ENCODE results near the gene CRADD. TPM values are rescaled to one million over a fixed set of nuclear protein-coding genes. Genes with fewer than 3 reads are reported as not detected.

The CRADD gene
- total and polyA plus RNA-seq, 8 donors, result 8.4 to 21.4 (median 10.3) TPM

DNA sequence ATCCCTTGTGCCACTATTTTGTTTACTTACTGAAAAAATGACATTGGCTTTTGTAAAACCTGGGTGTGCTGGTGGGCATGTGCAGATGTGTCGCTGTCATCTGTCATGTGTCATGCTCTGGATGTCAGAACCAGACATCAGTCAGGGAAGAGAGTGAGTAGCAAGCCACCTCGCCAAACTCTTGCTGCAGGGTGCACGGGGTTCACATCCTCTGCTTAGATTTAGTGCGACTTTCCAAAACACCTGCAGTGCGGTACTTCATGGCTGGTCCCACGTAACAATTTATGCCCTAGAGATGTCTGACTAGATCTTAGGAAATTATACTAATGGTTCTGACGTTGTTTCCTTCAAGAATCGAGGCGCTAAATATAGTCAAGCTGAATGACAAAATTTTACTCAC is 106.7 kb downstream of the CRADD start:
- Histone ChIP-seq H3K27ac (peak overlapping the region; percentile 57 to 68), H3K9me3 (no peaks in the 10 kb centered on the region), H3K4me1 (peaks cover 15 to 43% of the 10 kb centered on the region in 2 donors), H3K27me3 (no peaks in the 10 kb centered on the region), H3K36me3 (no peaks in the 10 kb centered on the region), H3K4me3 (no peak overlapping the region)
- intact Hi-C loops (cut with DNase I), result no loop called here
- TF ChIP-seq, protein P1, sequence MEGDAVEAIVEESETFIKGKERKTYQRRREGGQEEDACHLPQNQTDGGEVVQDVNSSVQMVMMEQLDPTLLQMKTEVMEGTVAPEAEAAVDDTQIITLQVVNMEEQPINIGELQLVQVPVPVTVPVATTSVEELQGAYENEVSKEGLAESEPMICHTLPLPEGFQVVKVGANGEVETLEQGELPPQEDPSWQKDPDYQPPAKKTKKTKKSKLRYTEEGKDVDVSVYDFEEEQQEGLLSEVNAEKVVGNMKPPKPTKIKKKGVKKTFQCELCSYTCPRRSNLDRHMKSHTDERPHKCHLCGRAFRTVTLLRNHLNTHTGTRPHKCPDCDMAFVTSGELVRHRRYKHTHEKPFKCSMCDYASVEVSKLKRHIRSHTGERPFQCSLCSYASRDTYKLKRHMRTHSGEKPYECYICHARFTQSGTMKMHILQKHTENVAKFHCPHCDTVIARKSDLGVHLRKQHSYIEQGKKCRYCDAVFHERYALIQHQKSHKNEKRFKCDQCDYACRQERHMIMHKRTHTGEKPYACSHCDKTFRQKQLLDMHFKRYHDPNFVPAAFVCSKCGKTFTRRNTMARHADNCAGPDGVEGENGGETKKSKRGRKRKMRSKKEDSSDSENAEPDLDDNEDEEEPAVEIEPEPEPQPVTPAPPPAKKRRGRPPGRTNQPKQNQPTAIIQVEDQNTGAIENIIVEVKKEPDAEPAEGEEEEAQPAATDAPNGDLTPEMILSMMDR (IDR thresholded peaks at IDR 0.05), result no peak
- DNase-seq, result no peak
- ATAC-seq, result no peak

DNA sequence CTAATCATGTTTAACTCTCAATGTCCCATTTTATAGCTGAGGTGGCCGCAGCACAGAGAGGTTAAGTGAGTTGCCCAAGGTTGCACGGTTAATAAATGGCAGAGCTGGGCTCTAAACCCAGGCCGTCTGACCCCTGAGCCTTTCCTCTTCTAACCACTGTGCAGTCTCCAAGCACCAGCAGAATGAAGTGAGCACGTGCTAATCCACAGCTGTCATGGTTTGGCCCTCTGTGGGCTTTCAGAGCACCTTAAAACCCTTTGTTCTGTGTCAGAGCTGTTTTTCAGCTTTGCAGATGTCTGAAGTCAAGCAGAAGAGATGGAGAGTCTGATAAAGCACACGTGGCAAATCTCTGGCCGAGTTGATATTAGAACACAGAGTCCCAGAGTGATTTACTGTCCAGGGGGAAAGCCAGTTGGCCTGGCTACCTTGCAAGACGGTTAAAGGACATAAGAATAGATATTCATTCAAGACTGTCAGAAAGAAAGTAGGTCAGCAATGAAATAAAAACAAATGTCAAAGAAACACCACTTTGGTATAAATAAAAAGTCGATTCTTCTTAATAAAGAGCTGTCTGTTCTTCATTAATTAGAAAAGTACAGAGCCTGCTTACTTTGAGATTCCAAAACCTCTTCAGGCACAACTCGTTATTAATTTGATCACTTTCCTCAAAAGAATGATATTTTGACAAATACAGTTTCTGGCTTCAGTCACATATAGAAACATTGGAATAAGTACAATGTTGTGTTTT is 107.3 kb downstream of the CRADD start:
- H3K27ac ChIP-seq, result peak overlapping the region; percentile 57 to 68
- H3K9me3 ChIP-seq, result no peaks in the 10 kb centered on the region
- ATAC-seq (peak; percentile 49), DNase-seq (no peak)
- TF ChIP-seq, protein P1 (IDR thresholded peaks at IDR 0.05), result no peak
- intact Hi-C loops (cut with DNase I), result no loop called here
- H3K27me3 ChIP-seq, result no peaks in the 10 kb centered on the region
- peaks cover 15 to 36% of the 10 kb centered on the region in 2 donors for H3K4me1 ChIP-seq
- no peaks in the 10 kb centered on the region for H3K36me3 ChIP-seq
- H3K4me3 ChIP-seq, result no peak overlapping the region

- H3K27me3 ChIP-seq, result no peaks in the 10 kb centered on the region
- TF ChIP-seq, protein P1 (IDR thresholded peaks at IDR 0.05), result no peak
- no peak overlapping the region for H3K4me3 ChIP-seq
- ATAC-seq (peak; percentile 98), DNase-seq (peak in 1 of 4 donors; percentile 48)
- intact Hi-C loops (cut with DNase I), result no loop called here
- peaks cover 15 to 32% of the 10 kb centered on the region in 2 donors for H3K4me1 ChIP-seq
- no peaks in the 10 kb centered on the region for H3K9me3 ChIP-seq
- peak overlapping the region; percentile 57 to 68 for H3K27ac ChIP-seq
- no peaks in the 10 kb centered on the region for H3K36me3 ChIP-seq
These were observed 108.3 kb downstream of the CRADD start for GRCh38 chr12:93785249-93786010.

DNA sequence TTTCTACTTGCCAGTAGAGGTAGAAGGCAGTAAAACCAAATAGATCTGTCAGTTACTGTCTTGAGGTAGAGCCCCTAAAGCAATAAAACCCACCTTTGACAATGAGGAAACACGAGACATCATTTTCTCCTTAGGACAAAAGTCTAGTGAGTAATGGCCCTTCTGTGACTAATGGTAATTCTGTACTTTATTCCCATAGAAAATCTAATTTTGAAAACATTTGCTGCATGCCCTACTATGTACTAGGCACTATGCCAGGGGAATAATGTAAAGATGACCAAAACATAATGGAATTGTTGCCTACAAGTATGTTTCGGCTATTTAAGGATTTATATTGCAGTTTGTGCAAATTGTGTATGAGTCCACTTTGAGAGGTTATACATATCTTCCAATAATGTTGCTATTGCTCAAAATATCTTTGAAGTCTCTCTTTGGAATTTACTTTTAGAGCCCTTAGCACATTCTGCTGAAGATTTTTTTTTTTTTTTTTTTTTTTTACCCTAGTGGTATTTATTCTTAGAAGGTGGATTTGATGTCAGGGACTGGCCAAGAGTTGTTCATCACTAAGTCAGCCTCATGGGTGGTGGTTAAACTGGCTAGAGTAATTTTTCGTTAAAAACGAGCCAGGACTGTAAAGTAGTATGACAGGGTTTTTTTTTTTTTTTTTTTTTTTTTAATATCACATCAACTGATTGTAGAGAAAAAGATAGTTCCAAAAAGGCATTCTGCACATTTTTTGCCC is 109.7 kb downstream of the CRADD start:
- Histone ChIP-seq H3K4me1 (peaks cover 15 to 32% of the 10 kb centered on the region in 2 donors), H3K27me3 (no peaks in the 10 kb centered on the region), H3K36me3 (no peaks in the 10 kb centered on the region), H3K4me3 (no peak overlapping the region), H3K27ac (peak overlapping the region in 1 of 2 donors; percentile 13), H3K9me3 (no peaks in the 10 kb centered on the region)
- TF ChIP-seq, protein P1 (IDR thresholded peaks at IDR 0.05), result no peak
- DNase-seq, result no peak
- ATAC-seq, result no peak
- intact Hi-C loops (cut with DNase I), result no loop called here

Measured in left lung (tissue), 10 donors.